Stimulated activated CD4-positive, alpha-beta T cell treated with anti-CD3 and anti-CD28 coated beads, Interleukin-1b, Interleukin-23, amount 100 ng/mL, for 4 hours (primary cell): ENCODE measurements around the gene CD226.
"Not testable (repeated sequence)": the region's sequence is repeated elsewhere in the genome, so short reads cannot be mapped to it uniquely, and the experiment has no call there.

Experiments
- DNase-seq, 2 donors: peaks; one replicate each; pipeline ENCODE4 v3.0.0-alpha.2; 2020; ENCODE audit warnings: low read depth in 2 of 2

Gene CD226

DNA sequence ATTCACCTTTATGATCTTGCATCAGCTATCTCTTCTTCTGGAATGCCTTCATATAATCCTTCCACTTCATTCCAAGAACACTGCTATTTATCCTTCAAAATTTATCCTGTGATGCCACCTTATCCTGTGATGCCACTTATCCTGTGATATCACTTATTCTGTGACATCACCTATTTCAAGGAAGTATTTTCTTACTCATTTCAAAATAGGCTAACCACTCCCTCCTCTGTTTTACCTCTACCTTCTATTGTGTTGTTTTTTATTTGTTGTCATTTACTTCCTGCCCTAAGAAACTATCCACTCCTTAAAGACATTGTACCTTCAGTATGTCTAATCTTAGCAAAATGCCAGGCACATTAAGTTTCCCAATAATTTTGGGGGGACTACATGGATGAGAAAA, 38.8 kb downstream of the CD226 start:
- no peak for DNase-seq

DNA sequence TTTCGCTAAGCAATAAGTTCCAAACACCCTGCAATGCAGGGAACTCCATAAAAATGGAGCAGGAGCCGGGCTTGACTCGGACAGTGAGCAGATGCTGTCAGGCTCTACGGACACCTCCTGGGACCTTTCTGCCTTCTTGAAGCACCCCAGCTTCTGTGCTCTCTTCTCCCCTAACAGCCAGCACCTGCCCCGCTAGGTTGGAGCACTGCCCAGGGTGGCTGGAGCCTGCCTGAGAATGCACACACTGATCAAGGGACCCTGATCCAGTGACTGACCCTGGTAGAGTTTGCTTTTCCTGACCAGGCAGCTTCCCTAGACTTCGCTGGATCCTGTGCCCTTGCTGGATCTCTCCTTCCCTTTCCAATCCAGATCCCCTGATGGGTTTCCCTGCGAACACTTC, 40.9 kb downstream of the CD226 start:
- no peak for DNase-seq

DNA sequence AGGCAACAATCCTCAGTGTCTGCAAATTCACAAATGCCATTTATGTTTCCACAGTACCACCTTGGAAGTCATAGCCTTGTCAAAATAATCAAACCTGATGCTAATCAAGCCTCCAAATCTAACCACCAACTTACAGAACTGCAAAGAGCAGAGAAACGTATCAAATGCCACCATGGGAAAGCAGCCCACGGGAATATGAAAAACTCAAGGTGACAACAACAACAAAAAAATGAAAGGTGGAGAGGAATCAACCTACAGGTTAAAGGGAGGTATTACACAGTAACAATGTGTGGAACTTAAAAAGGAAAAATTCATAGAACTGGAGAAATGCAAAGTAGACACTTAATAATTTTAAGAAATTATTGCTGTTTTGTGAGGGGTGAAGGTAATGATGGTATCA, 46.7 kb downstream of the CD226 start:
- no peak for DNase-seq

DNA sequence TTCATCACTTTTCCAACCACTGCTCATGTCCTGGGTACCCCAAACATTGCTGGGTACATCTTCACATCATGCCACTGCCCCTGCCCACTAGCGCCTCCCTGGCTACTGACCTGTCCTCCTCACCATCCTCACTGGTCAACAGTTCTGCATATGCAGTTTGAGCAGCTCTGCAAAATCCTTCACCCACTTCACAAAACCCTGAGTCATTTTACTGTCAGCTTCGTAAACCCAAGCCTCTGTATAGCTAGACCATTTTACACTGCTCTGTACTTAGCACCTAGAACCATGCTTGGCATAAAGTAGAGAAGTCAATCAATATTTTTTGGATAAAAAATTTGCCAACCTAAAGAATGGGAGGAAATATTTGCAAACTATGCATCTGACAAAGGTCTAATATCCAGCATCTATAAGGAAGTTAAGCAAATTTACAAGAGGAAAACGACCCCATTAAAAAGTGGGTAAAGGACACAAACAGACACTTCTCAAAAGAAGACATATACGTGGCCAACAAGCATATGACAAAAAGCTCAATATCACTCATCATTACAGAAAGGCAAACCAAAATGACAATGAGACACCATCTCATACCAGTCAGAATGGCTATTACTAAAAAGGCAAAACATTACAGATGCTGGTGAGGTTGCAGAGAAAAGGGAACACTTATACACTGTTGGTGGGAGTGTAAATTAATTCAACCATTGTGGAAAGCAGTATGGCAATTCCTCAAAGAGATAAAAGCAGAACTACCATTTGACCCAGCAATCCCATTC, 48.3 kb downstream of the CD226 start:
- not testable (repeated sequence) for DNase-seq

DNA sequence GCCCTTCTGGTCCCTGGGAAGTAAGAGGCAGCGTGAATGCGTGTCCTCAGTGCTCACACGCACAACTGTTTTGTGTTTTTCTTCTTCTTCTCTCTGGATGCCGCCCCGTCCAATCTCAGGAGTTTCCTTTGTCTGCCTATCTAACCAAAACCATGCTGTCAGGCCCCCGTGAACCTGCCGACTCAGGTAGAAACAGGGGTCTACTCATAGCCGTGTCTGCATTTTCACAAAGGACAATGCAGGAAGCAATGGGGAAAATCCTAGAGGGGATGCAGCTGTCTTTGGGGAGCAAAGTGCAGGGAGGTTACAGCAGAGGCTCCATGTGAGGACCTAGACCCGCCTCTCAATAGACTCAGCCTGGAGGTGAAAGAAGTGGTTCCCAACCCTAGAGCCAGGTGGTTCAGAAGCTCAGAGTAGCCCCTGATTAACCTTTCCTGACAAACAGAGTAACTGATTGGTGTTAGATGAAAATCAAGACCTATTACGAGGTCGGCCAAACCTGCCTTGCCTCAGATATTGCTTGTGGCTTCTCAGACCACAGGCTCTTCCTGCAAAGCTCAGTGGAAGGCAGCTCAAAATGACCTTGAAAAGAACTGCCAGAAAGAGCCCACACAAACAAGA, 49.3 kb downstream of the CD226 start:
- DNase-seq, result no peak

DNA sequence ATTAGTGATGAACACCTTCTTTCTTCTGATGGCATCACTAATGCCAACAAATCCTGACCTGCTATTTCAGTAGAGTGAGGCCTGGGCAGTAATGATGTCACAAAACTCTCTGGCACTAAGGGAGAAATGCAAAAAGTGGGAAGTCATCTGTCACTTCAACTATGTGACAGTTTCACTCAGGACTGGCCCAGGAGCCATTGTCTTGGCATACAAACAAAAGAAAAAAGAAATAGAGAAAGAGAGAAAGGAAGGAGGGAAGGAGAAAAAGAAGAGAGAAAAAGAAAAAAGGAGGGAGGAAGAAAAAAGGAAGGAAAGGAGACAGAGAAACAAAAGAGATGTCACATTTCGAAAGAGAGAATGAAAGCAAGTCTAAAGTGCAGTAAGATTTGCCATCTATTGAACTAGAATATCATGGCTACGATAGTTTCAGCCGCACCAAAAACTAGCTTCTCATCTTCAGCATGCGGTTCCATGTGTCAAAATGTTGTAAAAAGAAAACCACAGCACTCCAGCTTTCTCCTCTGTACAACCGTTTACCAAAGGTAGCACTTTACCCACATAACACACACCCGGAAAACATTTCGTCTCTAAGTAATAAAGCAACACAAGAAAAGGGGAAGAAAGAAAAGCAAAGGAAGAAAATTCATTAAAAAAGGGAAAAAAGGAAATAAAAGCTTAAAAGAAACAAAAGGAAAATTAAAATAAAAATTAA, 50.1 kb downstream of the CD226 start:
- no peak for DNase-seq

DNA sequence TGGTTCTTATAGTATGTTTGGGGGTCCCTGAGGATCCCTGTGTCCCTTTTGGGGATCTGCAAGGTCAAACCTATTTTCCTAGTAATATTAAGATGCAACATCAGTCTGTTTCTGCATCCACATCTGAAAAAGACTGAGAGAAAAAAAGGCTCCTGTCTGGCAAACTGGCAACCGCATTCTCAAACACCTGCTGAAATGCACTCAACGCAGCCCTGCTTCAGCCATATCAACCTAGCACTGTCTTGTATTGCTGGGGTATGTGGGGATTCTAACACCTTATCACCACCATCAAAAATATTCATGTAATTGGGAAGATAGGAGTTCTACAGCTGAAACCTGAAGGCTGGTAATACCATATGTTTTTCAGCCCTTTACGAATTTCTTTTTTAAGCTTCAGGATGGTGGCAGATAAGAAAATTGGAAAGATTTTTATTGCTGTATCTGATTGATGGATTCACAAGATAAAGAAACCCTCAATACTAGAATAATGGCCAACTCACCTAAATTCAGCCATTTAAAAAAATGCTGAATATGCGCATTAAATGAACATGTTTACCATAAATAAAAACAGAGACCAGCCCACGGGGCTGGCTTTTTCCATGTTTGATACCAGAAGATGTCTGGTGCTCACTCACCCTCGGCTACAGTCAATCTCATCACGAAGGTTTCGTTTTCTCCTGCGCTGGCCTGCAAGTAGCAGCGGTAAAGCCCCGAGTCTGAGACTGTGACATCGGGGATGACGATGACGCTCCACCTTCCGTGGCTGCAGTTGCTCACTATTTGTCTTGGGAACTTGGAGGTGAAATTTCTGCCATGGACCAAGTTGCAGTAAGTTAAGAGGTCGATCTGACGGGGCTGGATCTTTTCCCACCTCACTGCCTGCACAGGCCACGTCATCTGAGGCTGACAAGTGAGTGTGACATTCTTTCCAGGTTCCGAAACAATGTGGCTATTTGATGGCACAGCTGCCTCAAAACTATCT, 52.3 kb downstream of the CD226 start:
- no peak for DNase-seq

DNA sequence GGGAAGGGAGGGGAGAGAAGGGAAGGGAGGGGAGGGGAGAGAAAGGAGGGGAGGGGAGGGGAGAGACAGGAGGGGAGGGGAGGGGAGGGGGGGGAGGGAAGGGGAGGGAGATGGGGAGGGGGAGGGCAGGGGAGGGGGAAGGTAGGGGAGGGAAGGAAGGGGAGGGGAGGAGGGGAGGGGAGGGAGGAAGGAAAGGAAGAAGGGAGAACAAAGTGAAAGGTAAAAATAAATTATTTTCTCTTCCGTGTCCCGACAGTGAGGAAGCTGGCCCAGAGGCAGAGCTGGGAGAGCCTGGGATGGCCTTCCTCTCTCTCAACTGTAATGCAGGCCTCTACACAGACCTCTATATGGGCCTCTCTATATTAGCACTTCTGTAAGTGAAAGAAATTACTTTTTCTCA, 53.2 kb downstream of the CD226 start:
- no peak for DNase-seq

DNA sequence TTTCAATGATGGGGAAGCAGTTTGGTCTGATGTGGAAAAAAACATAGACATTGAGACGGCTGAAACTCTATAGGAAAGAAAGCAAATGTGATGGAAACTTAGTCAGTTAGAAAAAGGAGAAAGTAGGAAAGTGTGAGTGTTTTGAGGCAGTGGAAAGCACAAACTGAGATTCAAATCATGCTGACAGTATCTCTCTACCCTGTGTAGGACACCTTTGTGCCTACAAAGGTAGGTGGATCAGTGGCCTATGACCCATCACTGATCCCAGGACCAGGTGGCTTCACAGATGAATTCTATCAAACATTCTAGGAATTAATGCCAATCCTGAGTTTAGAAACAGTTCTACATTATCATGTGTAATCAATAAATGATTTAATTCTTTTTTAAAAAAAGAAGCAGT, 57.1 kb downstream of the CD226 start:
- no peak for DNase-seq

DNA sequence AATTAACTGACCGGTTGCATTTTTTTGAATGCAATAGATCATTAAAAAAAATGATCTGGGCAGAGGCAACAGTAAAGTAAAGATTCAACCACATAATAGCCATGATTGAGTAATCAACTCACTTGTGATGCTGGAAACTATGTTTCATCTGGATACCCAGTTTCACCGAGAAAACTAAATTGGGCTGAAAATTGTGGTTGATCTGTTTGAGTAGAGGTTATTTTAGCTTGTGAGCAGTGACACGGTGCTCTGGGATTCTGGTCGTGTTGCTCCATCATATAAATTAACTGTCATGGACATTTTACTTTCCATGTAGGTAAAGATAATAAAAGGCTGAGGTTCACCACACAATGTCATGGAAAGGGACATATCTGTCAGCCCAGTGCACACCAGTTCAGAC, 58.7 kb downstream of the CD226 start:
- DNase-seq, result no peak

DNA sequence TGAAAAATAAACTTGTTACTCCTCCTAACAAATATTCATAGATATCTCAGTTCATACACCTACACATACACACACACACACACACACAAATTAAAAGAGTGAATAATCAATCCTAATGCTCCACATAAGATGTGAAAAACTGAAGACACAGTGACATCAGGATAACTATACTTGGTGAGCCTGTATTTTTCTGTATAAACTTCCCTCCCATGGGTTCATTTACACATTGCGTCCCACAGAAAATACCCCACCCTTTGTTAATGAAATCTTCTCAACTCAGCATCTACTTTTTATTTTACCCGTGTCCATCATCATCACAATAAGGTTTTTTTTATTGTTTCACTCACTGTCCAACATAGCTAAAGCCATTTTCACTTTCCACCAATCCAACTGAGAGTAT, 60.4 kb downstream of the CD226 start:
- no peak for DNase-seq

DNA sequence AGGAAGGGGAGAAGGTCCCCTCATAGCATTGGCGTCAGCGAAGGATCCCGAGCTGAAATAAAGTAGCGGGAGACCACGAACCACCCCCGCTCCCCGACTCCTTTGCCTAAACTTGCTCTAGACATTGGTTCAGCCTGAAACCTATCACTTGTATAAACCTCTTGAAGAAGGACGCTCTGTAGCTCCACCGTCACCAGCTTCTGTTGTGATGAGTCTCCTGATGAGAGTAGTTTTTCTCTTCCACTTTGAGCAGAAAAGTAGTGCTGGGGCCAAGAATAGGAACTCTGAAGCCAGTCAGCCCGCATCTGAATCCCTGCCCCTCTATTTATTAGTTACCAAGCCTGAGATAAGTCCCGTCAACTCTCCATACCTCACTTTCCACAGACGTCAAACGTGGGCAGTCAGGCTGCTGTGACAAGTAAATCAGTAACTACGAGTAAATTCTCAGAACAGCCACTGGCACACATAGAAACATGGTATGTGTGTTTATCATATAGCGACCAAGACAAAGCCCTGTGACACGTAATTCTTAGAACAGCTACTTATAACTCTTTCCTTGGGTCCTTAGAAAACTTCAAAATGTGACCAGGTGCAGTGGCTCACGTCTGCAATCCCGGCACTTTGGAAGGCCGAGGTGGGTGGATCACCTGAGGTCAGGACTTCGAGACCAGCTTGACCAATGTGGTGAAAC, 61.7 kb downstream of the CD226 start:
- DNase-seq, result no peak

DNA sequence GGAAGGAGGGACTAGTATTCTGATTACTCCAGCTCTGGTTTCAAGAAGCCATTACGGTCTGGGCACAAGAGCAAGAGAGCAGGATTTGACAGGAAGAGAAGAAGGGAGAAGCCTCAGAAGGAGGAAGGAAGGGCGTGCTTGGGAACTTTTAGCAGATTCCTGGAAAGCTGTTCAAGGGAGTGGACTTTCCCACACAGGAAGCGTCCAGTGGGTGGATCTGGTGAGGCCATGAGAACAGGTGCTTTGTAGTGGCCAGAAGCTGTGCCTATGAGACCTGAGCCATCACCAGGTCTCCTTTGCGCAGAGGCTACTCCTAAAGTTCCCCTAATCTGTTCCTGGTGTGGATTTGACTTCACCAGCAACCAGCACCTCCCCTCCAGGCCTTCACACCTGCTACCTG, 62.3 kb downstream of the CD226 start:
- no peak for DNase-seq

DNA sequence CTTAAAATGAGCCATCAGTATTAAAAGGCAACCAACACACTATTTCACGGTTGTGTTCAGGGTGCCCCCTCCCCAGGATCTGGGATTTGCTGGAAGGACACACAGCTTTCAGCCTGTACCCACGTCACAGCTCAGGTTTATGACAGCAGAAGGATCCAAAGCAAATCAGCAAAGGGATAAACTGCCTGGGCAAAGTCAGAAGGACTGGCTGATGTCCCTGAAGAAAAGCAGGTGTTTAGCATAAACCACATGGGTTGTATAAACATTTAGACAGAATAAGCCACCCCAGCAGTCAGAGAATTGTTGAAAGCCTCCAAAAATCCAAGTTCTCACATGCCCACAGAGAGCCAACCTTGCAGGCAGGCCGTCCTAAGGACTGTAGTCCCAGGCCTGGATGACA, 63.9 kb downstream of the CD226 start:
- DNase-seq, result no peak

DNA sequence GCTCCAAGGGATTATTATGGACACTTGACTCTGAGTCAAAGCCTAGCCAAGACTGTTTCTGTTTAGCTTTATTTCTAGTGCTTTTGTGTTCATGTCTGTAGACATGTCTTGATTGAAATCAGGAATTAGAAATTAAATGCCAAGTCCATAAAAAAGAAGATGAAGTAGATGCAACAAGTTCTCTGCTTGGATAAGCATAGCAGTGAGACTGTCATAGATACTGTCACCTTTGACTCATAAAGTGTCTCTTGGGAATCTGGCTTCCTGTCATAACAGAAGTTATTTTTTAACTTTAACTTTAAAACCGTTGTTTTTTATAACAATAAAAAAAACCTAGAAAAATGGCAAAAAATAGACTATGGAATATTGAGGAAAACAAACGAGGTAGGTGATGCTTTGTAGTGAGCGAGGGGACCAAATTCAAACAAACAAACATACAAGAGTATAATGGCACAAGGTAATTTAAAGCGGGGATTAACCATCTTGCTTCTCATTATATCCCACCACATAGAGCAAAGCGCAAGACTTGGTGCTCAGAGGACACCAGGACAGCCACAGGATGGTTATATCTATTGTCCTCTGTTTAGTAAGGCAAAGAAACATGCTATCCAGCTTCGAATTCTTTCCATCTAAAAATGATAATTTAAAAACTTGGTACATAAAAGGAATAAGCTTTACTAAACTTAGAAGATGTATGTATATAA, 64.6 kb downstream of the CD226 start:
- no peak for DNase-seq

DNA sequence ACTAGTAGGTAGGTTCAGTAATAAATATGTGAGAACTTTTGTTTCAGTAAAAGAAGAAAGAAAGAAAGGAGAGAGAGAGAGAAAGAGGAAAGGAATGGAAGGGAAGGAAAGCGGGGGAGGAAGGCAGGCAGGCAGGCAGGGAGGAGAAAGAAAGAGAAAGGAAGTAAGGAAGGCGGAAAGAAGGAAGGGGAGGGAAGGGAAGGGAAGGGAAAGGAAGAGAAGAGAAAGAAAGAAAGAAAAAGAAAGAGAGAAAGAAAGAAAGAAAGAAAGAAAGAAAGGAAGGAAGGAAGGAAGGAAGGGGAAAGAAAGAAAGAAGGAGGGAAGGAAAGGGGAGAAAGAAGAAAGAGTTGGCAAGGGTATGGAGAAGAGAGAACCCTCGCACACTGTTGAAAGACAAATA, 67.6 kb downstream of the CD226 start:
- DNase-seq, result no peak

DNA sequence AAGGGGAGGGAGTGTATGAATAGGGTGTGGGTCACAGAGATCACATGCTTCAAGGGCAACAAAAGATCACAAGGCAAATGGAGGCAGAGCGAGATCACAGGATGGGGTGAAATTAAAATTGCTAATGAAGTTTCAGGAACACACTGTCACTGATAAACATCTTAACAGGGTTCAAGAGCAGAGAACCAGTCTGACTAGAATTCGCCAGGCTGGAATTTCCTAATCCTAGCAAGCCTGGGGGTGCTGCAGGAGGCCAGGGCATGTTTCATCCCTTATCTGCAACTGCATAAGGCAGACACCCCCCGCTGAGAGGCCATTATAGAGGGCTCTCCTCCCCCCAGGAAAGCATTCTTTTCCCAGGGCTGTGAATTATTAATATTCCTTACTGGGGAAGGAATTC, 68.6 kb downstream of the CD226 start:
- not testable (repeated sequence) for DNase-seq

DNA sequence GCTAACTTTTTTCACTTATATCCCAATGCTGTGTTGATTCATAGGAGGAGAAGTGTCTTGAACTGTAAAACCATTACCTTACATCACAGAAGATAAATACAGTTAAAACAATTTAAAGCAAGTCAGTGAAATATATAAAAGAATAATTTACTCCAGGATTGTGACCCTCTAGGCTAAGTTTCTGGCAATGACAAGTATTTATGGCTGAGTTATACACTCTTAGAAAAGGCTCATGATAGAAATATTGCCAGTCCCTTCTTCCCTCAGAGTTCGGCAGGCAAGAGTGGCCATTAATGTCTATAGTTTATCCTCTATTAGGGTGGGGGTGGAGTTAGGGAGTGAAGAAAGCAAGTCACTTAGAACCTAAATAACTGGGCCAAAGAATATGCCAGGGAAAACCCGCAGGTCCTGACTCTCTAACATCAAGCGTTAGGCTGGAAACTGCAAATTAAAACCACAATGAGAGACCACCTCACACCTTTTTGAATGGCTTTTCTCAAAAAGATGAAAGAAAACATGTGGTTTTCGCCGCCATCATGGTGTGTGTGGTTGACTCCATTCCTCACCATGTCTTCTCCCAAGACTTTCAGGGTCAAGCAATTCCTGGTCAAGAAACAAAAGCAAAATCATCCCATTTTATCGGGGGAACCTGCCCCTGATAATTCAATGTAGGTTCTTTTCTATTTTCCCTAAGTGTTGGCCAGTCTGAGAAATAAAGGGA, 69.3 kb downstream of the CD226 start:
- DNase-seq, result no peak

DNA sequence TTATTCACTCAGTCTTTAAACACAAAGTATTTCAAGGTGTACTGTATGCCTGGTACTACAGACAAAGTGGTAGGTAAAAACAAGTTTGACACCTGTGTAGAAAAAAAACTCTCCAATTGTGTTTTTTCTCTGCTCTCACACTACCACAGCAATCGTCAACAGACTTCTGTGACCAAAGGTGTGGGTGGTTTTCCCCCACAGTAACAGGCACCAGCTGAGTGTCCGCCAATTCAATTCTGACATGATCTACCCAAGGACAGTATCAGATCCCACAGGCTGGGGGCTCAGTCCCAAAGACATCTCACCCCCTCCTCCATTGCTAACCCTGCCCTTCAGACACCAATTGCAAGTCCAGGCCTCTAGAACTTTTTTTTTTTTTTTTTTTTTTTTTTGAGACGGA, 71.2 kb downstream of the CD226 start:
- DNase-seq, result no peak

DNA sequence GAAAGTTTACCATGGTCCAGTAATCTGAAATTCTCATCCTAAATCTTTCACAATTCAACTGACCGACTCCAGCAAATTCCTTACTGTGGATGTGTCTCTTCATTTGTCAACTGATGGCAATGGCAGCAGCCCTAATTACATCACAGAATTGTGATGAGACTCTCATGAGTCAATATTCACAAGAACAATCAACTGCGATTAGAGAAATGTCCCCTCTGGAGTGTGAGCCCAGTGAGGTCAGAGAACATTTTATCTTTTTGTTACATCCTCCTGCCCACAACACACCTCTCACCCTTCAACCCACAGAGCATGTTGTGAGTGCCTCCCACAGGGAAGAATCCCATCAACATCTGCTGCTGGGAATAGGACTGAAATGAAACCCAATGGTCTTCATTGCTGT, 73.6 kb downstream of the CD226 start:
- no peak for DNase-seq
